ENCODE data around the gene CFAP92.
A peak's percentile ranks its signal among the peaks of the same experiment; 100 is the strongest.

Gene CFAP92

GRCh38 chr3:129025108-129025507 is 31.2 kb upstream of the CFAP92 start:
- no peak for DNase-seq

DNA sequence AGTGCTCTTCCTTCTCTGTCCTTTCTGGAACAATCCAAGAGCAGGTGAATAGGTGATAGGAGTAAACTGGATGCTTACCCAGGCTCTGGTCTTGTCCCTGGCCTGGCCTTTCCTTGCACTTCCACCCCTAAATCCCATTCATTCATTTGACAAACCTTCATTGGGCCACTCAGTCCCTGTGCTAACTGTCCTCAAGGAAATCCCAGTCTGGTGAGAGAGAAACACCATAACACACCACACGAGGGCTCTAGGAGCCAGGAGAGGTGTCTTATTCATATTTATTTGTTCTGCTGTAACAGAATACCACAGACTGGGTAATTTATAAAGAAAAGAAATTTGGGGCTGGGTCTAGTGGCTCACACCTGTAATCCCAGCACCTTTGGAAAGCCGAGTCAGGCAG is 30.0 kb upstream of the CFAP92 start:
- DNase-seq, result no peak

DNA sequence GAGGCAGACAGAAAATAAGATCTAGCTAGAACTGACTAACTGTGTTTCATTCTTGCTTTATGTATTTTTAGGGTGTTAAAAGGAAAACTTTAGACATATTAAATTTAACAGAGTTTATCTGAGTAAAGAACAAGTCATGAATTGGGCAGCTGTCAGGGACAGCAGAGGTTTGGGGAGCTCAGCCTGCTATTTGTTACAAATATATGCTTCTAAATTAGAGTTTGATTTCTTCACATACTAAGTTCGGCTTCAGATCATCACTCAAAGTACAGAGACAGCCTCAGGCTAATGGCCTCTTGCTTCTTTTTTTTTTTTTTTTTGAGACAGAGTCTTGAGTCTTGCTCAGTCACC is 29.1 kb upstream of the CFAP92 start:
- DNase-seq, result no peak

DNA sequence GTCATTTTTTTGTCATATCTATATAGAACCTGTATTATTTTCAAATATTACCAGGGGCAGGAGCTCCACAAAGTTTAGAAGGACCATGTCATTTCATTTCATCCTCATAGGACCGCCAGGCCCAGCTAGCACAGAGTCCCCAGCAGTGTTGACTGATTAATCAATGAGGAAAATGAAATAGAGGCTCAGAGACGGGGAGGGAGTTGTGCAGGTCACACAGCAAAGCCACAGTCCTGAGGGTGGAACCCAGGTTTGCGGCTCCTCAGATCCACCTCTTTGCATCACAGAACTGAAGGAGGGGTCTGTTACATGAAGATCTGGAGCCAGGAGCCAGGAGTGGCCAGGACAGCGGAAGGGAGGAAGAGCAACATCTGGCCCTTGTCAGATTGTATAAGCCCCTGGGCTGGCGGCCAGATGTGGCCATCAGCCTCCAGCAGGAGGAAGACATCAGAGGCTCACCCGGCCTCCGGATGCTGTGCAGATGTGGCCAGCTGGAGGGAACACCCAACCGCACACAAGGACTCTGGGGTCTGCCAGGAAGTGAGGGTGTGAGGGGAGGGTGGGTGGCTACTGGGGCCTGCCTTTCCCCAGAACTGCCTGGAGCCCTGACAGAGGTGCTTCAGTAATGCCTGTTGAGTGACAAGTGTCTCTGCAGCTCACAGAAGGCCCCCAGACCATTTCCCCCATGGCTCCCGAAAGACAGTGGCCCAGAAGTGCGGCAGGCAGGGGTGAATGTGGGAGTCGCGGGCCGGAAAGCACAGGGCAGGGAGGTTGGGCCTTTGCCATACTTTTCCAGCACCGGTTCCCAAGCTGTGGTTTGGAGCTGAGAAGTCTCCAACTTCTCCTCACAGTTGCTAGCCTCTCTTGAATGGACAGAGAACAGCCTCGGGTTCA is 28.5 kb upstream of the CFAP92 start:
- DNase-seq, result no peak

GRCh38 chr3:129021140-129021551 is 27.3 kb upstream of the CFAP92 start:
- no peak for DNase-seq

- no peak for DNase-seq
These were observed 26.8 kb upstream of the CFAP92 start for GRCh38 chr3:129020691-129021090.

DNA sequence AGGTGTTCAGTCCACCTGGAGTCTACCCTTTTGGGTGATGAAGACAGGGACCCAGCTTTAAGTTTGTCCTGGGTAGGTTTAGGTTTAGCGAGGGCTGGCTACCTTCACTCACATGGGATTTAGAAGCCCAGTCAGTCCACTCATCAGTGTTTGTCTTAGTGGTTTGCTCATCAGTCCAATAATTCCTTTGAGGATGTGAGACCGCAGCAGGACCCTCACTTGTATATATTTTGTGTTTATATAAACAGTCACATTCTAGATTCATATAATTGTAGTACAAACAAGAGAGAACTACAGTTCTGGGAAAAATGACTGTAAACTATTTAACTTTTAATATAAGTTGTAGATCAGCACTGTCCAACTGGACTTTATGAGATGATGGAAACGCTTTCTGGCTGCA is 25.4 kb upstream of the CFAP92 start:
- DNase-seq, result no peak

- no peak for DNase-seq
These were observed 24.9 kb upstream of the CFAP92 start for GRCh38 chr3:129018751-129019150.

DNA sequence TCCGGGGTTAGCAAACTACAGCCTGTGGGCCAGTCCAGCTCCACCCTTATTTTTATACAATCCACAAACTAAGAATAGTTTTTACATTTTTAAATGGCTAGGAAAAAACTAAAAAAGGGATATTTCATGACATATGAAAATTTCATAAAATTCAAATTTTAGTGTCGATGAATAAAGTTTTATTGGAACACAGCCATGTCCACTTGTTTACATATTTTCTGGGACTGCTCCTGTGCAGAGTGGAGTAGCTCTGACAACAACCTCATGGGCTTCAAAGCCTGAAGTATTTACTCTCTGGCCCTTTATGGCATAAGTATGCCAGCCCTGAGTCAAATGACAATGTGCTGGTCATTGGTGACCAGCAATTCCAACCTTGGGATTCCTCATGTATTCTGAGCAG is 24.4 kb upstream of the CFAP92 start:
- no peak for DNase-seq

DNA sequence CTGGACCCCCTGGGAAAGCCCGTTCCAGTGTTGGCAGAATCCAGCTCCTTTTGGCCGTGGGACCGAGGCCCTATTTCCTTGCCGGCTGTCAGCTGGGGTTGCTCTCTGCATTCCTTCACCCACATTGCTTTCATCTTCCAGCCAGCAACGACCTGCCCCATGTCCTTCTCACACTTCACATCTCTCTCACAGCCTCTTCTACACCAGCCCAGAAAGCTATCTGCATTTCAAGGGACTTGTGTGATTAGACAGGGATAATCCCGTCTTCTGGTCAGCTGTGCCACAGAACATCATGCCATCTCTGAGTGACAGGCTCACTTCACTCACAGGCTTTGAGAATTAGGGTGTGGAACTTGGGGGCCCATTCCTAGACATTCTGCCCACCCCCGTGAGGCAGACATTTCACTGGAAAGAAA is 23.6 kb upstream of the CFAP92 start:
- no peak for DNase-seq

- no peak for DNase-seq
These were observed 23.0 kb upstream of the CFAP92 start for GRCh38 chr3:129016720-129017483.

DNA sequence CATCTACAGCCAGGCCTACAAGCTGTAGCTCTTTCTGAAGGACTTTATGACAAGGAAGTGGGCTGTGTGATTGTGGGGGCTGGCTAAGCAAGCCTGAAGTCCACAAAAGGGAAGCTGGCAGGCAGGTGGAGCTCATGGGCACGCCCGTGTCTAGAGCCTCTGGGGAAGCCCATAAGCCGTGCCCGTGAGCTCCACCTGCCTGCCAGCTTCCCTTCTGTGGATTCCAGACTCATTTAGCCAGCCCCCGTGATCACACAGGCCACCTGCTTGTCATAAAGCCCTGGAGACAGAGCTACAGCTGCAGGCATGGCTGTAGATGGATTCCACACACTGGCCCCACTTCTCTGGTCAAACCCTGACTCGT is 22.5 kb upstream of the CFAP92 start:
- DNase-seq, result peak in 3 of 4 experiments; percentile 18 to 24 (median 19)

DNA sequence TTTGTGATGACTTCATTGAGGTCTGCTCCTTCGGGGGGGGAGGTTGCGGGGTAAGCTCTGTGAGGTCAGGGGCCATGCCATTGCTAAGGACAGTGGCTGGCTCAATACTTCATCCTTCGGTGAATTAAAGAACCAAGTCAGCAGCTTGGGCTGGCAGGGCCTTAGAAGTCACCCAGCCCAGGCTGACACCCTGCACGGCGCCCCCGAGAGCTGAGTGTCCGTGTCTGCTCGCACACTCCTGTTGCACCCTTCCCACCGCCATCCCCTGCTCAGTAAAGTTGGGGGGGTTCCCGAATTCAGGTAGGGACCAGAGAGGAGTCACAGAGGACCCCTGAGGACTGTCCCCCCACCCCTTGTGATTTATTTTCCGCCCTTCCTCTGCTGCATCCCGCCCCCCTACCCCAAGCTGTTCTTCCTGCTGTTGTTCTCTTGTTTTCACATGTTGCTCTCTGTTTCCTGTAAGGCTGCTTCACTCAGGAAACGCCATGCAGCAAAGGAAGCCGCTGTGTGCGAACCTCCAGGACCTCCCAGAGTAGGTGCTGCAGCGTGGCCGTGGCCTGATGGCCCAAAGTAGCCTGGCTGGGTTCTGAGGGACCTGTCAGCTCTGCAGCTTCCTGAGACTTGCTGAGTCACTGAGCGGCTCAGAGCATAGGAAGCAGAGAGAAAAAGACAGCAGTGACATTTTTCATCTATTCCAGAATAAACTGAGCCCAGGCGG is 21.7 kb upstream of the CFAP92 start:
- no peak for DNase-seq

DNA sequence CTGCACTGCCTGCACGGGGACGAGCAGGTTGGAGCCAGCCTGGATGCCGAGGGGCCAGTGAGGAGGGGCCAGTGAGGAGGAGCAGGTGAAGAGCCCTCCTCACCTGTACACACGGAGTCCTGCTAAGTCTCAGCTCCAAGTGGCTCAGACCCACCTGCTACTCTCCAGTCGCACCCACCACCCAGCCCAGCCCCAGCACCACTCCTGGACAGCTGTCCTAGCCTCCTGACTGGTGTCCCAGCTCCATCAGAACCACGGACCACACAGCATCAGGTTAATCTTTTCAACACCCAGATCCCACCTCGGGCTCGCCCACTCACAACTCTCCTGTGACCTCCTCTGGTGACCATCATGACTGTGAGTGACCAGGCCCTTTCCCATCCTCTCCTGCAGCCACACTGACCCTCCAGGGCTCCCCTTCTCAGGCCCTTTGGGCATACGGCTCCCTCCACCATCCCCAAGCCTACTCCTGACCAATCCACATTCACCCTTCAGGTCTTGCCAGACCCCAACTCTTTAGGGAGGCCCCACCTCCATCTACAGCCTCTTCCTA is 21.0 kb upstream of the CFAP92 start:
- DNase-seq, result no peak

DNA sequence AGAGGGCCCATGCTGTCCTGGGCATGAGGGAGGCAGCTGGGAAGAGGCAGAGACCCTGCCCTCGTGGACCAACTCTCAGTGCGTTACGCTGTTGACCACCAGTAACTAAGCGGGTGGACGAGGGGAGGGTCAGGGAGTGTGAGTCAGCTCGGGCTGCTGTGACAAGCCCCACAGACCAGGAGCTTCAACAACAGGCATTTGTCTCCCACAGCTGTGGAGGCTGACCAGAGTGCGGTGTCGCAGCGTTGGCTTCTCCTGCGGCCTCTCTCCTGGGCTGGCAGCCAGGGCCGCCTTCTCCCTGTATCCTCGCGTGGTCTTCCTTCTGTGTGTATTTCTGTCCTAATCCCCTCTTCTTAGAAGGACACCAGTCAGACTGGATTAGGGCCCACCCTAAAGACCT is 20.3 kb upstream of the CFAP92 start:
- DNase-seq, result no peak

DNA sequence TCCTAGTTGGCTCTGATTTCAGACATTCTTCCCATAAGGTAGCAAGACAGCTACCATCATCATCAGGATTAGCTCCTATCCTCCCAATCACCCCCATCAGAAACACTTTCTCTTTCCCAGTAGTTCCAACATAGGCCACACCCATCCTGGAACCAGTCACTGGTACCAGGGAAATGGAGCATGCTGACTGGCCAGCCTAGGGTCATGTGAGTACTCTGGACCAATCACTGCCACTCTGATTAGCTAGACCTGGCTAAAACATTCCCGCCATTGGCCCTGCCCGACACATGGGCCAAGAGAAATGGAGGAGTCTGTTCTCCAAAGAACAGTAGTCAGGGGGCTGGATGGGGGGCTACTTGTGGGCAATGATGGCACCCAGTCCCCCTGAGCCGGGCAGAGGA is 19.6 kb upstream of the CFAP92 start:
- no peak for DNase-seq

- DNase-seq, result no peak
These were observed 16.6 kb upstream of the CFAP92 start for GRCh38 chr3:129010310-129010956.

DNA sequence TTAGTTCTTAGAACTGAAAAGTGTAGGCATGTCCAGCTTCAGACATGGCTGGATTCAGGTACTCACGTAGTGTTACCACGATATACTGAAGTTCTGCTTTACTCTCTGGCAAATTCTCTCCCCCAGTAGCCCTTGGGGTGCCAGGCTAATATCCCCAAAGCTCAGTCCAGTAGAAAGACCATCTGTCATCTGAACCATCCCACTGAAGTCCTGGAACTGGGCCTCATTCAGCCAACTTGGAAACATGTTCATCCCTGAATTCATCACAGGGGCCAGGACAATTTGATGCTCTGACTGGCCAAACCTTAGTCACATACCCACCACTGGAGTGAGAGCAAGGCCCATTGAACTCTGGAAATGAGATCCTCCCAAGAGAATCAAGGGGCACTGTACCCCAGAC is 15.4 kb upstream of the CFAP92 start:
- DNase-seq, result no peak

GRCh38 chr3:129007792-129008191 is 13.9 kb upstream of the CFAP92 start:
- DNase-seq, result no peak

GRCh38 chr3:129006864-129007263 is 13.0 kb upstream of the CFAP92 start:
- DNase-seq, result no peak

DNA sequence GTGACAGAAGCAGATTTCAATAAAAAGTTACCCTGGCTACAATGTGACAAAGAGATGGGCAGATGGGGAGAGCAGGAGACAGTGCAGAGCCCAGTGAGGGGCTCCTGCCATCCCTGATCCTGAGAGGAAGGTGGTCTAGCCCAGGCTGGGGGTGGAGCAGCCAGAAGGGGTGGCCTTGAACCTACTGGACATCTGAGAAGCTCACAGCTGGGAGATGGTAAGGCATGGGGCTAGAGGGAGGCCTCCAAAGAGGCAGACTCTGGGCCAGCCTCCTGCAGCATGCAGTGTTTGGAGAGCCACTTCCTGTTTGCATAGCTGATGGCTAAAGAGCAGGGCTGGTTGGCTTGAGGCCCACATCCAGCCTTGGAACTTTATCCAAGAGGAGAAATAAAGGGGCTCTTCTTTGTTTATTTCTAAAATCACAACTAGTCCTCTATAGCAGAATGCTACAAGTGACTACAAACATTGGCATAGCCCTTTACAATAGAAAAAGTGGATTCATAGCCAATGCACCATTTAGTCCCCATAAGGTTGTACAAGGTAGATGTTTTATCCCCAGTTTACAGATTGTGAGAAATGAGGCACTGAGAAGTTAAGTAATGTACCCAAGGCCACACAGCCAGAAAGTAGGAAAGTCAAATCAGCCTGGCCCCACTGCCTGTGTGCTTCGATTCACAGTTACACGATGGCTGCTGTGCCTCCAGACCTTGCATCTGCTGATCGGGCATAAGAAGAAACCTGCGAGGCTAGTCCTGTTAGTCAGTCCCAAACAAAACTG is 11.8 kb upstream of the CFAP92 start:
- no peak for DNase-seq
